SK-N-SH (cell line): ENCODE results near the gene DERL3.

Experiments used
- CTCF ChIP-seq: fragments of 200-600 bp; sonication (generic); IDR thresholded peaks from 2 replicates; pipeline ENCODE4 v1.6.1; 2017; ENCODE audit warnings: antibody characterized with exemption, mild to moderate bottlenecking, moderate library complexity
- EP300 ChIP-seq, 2 experiments: IDR thresholded peaks; 2 replicates each; pipeline versions ENCODE4 v1.4.0 to v1.6.1; 2012; ENCODE audit warnings: borderline replicate concordance in 1 of 2, low read depth in 1 of 2, low read length in 1 of 2
- FOSL2 ChIP-seq: IDR thresholded peaks from 2 replicates; pipeline ENCODE4 v1.4.0; 2012; ENCODE audit warnings: low read depth, mild to moderate bottlenecking, moderate library complexity, borderline replicate concordance
- JUND ChIP-seq: IDR thresholded peaks from 2 replicates; pipeline ENCODE4 v1.4.0; 2012
- MAX ChIP-seq: IDR thresholded peaks from 2 replicates; pipeline ENCODE4 v1.4.0; 2012; ENCODE audit warnings: low read depth
- NFIC ChIP-seq: IDR thresholded peaks from 2 replicates; pipeline ENCODE4 v1.4.0; 2012; ENCODE audit warnings: borderline replicate concordance
- POLR2AphosphoS5 ChIP-seq: IDR thresholded peaks from 2 replicates; pipeline ENCODE4 v1.6.1; 2012; ENCODE audit warnings: low read depth, low read length
- RAD21 ChIP-seq: IDR thresholded peaks from 2 replicates; pipeline ENCODE4 v1.6.1; 2012; ENCODE audit warnings: mild to moderate bottlenecking, low read length
- RCOR1 ChIP-seq: fragments of 150-350 bp; IDR thresholded peaks from 2 replicates; pipeline ENCODE4 v1.6.1; 2017; ENCODE audit warnings: antibody characterized with exemption, low read length
- SIN3A ChIP-seq: IDR thresholded peaks from 2 replicates; pipeline ENCODE4 v1.6.1; 2012; ENCODE audit warnings: low read depth, mild to moderate bottlenecking, low read length, moderate library complexity, borderline replicate concordance
- SMC3 ChIP-seq: IDR thresholded peaks from 2 replicates; pipeline ENCODE4 v1.6.1; 2012; ENCODE audit warnings: low read depth, low read length, improper control_type of control experiment
- TAF1 ChIP-seq: IDR thresholded peaks from 2 replicates; pipeline ENCODE4 v1.6.1; 2012; ENCODE audit warnings: low read depth, mild to moderate bottlenecking, low read length, moderate library complexity, borderline replicate concordance
- TCF12 ChIP-seq: IDR thresholded peaks from 2 replicates; pipeline ENCODE4 v1.4.0; 2012
- USF2 ChIP-seq: fragments of 150-350 bp; IDR thresholded peaks from 2 replicates; pipeline ENCODE4 v1.6.1; 2017; ENCODE audit warnings: antibody characterized with exemption, low read length, low read depth, borderline replicate concordance

- TF ChIP-seq JUND (no peak), USF2 (no peak), CTCF (no peak), TCF12 (no peak), SMC3 (no peak), RAD21 (no peak), NFIC (no peak), POLR2AphosphoS5 (no peak), FOSL2 (no peak), MAX (no peak), TAF1 (no peak), EP300 (IDR thresholded peaks at IDR 0.05; ENCODE audit: borderline replicate concordance in 1 of 2, low read depth in 1 of 2, low read length in 1 of 2) (no peak), RCOR1 (no peak), SIN3A (no peak)
Measured at GRCh38 chr22:23877566-23877965, 38.8 kb upstream of the DERL3 start.
